Measurements from ENCODE around the gene AIP. TPM values are rescaled to one million over a fixed set of nuclear protein-coding genes. Genes with fewer than 3 reads are reported as not detected.
A peak's percentile ranks its signal among the peaks of the same experiment; 100 is the strongest.

AIP gene
- total and polyA plus RNA-seq, 8 donors: 20.2 to 45.8 (median 25.6) TPM

DNA sequence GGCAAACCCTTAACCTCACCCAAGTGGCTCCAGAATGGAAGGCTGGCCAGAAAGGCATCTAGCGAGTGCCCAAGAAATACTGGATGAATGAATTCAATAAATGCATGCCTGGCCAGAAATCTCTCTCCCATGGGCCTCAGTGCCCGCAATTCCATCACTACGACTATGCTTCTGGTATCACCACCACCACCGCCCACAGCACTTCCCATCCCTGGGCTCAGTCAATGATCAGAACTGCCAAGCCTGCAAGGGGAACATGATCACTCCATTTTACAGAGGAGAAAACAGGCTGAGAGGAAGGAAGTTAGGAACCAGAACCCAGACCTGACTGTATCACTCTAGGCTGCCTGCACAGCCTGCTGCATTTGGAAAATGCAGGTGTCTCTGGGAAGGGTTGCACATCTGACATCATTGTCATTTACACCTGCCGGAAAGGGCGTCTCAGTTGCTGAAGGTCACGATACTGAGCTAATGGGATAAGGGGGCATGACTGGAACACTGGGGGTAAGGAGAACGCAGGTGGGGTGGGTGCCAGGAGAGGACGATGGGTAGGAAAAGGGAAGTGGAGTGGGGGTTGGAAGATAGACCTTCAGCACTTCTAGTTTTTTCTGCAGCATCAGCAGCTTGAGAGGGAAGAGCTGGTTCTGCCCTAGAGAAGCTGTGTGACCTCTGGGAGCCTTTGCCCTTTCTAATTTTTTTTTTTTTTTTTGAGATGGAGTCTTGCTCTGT lies 33.5 kb upstream of the AIP start:
- DNase-seq: no peak
- TF ChIP-seq, protein P1, sequence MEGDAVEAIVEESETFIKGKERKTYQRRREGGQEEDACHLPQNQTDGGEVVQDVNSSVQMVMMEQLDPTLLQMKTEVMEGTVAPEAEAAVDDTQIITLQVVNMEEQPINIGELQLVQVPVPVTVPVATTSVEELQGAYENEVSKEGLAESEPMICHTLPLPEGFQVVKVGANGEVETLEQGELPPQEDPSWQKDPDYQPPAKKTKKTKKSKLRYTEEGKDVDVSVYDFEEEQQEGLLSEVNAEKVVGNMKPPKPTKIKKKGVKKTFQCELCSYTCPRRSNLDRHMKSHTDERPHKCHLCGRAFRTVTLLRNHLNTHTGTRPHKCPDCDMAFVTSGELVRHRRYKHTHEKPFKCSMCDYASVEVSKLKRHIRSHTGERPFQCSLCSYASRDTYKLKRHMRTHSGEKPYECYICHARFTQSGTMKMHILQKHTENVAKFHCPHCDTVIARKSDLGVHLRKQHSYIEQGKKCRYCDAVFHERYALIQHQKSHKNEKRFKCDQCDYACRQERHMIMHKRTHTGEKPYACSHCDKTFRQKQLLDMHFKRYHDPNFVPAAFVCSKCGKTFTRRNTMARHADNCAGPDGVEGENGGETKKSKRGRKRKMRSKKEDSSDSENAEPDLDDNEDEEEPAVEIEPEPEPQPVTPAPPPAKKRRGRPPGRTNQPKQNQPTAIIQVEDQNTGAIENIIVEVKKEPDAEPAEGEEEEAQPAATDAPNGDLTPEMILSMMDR (IDR thresholded peaks at IDR 0.05): no peak
- Histone ChIP-seq H3K36me3 (no peaks in the 10 kb centered on the region), H3K27me3 (no peaks in the 10 kb centered on the region), H3K4me3 (no peak overlapping the region), H3K27ac (no peak overlapping the region), H3K4me1 (peaks cover 0 to 3% (median 0%) of the 10 kb centered on the region in 3 donors), H3K9me3 (no peaks in the 10 kb centered on the region)
- no peak for FAIRE-seq
- WGBS, 2 donors: 50 to 54% methylated on average over 9 of the region's 9 CpGs
- intact Hi-C loops (cut with DNase I): no loop called here
- ATAC-seq: peak in 2 of 4 donors; percentile 30 to 66

DNA sequence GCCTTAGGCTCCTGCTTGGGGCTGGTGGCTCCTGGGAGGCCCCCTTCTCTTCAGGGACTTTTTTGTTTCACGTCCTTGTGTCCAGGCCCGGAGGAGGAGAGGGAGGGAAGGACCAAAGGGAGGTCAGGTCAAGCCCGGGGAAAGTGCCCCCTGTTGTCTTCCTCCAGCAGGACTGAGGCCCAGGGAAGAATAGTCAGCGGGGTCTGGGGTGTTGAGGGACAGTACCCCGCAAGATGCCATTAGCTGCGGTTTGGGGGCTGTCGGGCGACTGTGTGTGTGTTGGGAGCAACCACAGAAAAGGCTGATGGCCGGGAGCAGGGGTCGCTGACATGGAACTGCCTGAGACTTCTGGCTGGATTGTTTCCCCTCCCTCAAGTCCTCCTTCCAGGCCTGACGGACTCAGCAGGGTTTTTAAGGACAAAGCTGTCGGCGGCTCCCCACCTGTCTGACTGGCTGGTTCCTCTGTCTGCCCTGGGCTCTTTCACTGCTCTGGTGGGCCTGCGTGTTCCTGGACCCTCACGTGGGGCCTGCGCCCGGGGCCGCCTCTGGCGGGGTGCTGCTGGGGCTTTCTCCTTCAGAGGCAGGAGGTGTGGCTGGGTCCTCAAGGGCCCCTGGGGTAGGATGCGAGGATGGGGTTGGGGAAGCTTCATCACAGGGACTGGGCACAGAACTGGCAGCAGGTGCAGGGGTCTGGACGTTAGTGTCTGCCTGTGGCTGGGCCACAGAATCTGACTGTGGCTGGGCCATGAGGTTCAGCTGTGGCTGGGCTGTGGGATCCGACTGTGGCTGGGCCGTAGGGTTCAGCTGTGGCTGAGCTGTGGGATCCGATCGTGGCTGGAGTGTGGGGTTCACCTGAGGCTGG lies 31.8 kb upstream of the AIP start:
- H3K27ac ChIP-seq: no peak overlapping the region
- H3K4me1 ChIP-seq: peaks cover 0 to 2% (median 0%) of the 10 kb centered on the region in 3 donors
- no peaks in the 10 kb centered on the region for H3K36me3 ChIP-seq
- WGBS, 2 donors: 88 to 90% methylated on average over 24 to 25 of the region's 25 CpGs
- no peak for FAIRE-seq
- intact Hi-C loops (cut with DNase I): no loop called here
- no peak overlapping the region for H3K4me3 ChIP-seq
- H3K9me3 ChIP-seq: no peaks in the 10 kb centered on the region
- ATAC-seq: no peak
- no peaks in the 10 kb centered on the region for H3K27me3 ChIP-seq
- DNase-seq: peak in 1 of 6 donors; percentile 48
- TF ChIP-seq, protein P1 (IDR thresholded peaks at IDR 0.05): no peak

DNA sequence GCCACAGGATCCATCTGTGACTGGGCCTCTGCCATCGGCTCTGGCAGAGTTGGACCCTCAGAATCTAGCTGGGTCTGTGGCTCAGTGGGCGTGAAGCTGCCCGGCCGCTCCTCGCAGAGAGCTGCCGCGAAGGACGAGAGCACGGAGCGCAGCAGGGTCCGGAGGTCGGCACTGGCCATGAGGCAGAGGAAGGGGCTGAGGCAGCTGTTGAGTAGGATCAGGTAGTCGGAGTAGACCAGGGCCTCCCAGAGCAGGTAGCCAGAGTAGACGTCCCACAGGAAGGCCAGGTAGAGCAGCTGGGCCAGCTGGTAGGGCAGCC lies 31.2 kb upstream of the AIP start:
- Histone ChIP-seq H3K36me3 (no peaks in the 10 kb centered on the region), H3K9me3 (no peaks in the 10 kb centered on the region), H3K27me3 (no peaks in the 10 kb centered on the region), H3K4me3 (no peak overlapping the region), H3K27ac (no peak overlapping the region), H3K4me1 (peaks cover 0 to 2% (median 0%) of the 10 kb centered on the region in 3 donors)
- 88 to 95% methylated on average over 14 of the region's 14 CpGs for WGBS, 2 donors
- FAIRE-seq (no peak), DNase-seq (no peak), ATAC-seq (no peak)
- intact Hi-C loops (cut with DNase I): no loop called here
- TF ChIP-seq, protein P1 (IDR thresholded peaks at IDR 0.05): no peak

DNA sequence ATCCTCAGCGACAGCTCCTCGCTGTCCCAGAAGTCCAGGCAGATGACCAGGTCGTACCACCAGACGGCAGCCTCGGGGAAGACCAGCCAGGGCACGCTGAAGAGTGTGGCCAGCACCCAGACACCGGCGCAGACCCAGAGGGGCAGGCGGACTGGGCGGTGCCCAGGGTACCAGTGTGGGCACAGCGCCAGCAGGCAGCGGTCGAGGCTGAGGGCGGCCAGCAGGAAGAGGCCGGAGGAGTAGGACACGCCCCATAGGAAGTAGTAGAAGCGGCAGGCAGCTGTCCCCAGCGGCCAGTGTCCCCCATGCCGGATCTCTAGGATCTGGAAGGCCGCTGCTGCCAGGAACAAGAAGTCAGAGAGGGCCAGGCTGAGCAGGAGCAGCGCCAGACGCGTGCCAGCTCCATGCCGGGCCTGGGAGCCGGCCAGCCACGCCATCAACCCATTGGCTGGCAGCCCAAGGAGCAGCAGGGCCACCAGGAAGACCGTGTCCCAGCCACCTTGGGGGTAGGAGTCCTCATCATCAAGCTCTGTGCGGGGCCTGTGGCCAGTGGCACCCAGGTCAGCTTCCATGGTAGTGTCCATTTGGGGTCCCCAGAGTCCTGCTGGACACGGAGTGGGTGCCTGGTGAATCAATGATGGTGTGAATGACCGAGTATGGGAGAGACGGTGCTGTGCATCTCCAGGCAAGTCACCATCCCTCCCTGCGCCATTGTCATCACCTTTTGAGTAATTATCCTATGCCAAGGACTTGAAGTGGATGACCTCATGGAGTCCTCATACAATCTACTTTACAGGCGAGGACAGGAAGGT lies 30.5 kb upstream of the AIP start, which contains the start of gene GPR152:
Gene GPR152, minus strand, starts transcription at position 589 of the 812 bp plus-strand sequence. Its CDS starts 5 bp downstream, at position 584.
- Histone ChIP-seq H3K36me3 (no peaks in the 10 kb centered on the region), H3K9me3 (no peaks in the 10 kb centered on the region), H3K27me3 (no peaks in the 10 kb centered on the region), H3K27ac (peak within 1 kb of the TSS in 2 of 4 donors; percentile 7 to 17), H3K4me3 (peak within 1 kb of the TSS in 1 of 4 donors; percentile 18), H3K4me1 (peaks cover 0 to 2% (median 0%) of the 10 kb centered on the region in 3 donors)
- FAIRE-seq (no peak), ATAC-seq (peak; percentile 54 to 82 (median 57)), DNase-seq (peak in 4 of 6 donors; percentile 42 to 86 (median 72))
- TF ChIP-seq, protein P1 (IDR thresholded peaks at IDR 0.05): peak in 1 of 4 donors; percentile 9
- WGBS, 2 donors: 68 to 78% methylated on average over 32 to 33 of the region's 33 CpGs
- intact Hi-C loops (cut with DNase I): no loop called here

Data from pancreas (tissue), 10 donors.